ENCODE measurements around the gene CCDC9. TPM values are rescaled to one million over a fixed set of nuclear protein-coding genes. Genes with fewer than 3 reads are reported as not detected.

The CCDC9 gene
- total and polyA plus RNA-seq, 2 of the 13 experiments (the other 11 are each of a cell fraction or from before 2014, with no cell fraction given), result 2.9 to 6.3 TPM

- TF ChIP-seq ZZZ3 (CRISPR knock-in tag; IDR thresholded peaks at IDR 0.05; ENCODE audit: borderline replicate concordance) (no peak), ARID5B (CRISPR knock-in tag; IDR thresholded peaks at IDR 0.05) (peak; percentile 73), TCF12 (IDR thresholded peaks at IDR 0.05) (no peak), TCF12 (CRISPR knock-in tag; IDR thresholded peaks at IDR 0.05) (peak; percentile 88; the same call in 1 of the 2 replicates), AKAP8 (CRISPR knock-in tag; IDR thresholded peaks at IDR 0.05) (peak; percentile 78), ZBTB21 (CRISPR knock-in tag; IDR thresholded peaks at IDR 0.05) (no peak), ZNF609 (CRISPR knock-in tag; IDR thresholded peaks at IDR 0.05; ENCODE audit: borderline replicate concordance) (peak; percentile 67; the same call in 1 of the 2 replicates), PATZ1 (CRISPR knock-in tag; IDR thresholded peaks at IDR 0.05) (peak; percentile 80), PHF20 (CRISPR knock-in tag; IDR thresholded peaks at IDR 0.05) (no peak), ETS1 (CRISPR knock-in tag; IDR thresholded peaks at IDR 0.05) (no peak), ERF (CRISPR knock-in tag; IDR thresholded peaks at IDR 0.05) (peak; percentile 93), KDM2A (CRISPR knock-in tag; IDR thresholded peaks at IDR 0.05; ENCODE audit: borderline replicate concordance, low read depth) (peak; percentile 89), GATAD1 (CRISPR knock-in tag; IDR thresholded peaks at IDR 0.05) (peak; percentile 63), ZNF569 (CRISPR knock-in tag; IDR thresholded peaks at IDR 0.05; ENCODE audit: borderline replicate concordance) (no peak), ZNF576 (CRISPR knock-in tag; IDR thresholded peaks at IDR 0.05) (peak; percentile 97), HOXD1 (CRISPR knock-in tag; IDR thresholded peaks at IDR 0.05) (peak; percentile 30; the same call in 1 of the 2 replicates), HDAC2 (CRISPR knock-in tag; IDR thresholded peaks at IDR 0.05) (peak; percentile 94)
Measured at GRCh38 chr19:47243776-47244547, 12.4 kb upstream of the CCDC9 start (continued).
